Activated T-cell treated with anti-CD3 and anti-CD28 coated beads, Interleukin-2, amount 50 U/mL, for 72 hours (primary cell): ENCODE data around the gene ESPN. TPM values are rescaled to one million over a fixed set of nuclear protein-coding genes. Genes with fewer than 3 reads are reported as not detected.
A peak's percentile ranks its signal among the peaks of the same experiment; 100 is the strongest.

Experiments
- ATAC-seq, 2 donors: fragments of 150-1000 bp; cut with Tn5 transposase; replicated peaks in 1 of 2; 2 replicates each; pipeline ENCODE4 v1.10.0; 2021; ENCODE audit warnings: moderate library complexity in 2 of 2, mild to moderate bottlenecking in 1 of 2
- DNase-seq, 2 donors: peaks; one replicate each; pipeline ENCODE4 v3.0.0; 2021 to 2022; ENCODE audit warnings: mixed read lengths in 1 of 2
- H3K27ac Mint-ChIP-seq: one replicate; pipeline ENCODE4 v1.8.0; 2022; ENCODE audit warnings: mild to moderate bottlenecking, moderate library complexity, mixed read lengths
- H3K27me3 Mint-ChIP-seq: one replicate; pipeline ENCODE4 v1.8.0; 2022; ENCODE audit warnings: low read depth, mixed read lengths
- H3K36me3 Mint-ChIP-seq, 2 donors: one replicate each; pipeline ENCODE4 v1.8.0; 2022; ENCODE audit warnings: mixed read lengths in 2 of 2, mild to moderate bottlenecking in 1 of 2; ENCODE audit not compliant: insufficient read depth in 2 of 2
- H3K4me1 Mint-ChIP-seq: one replicate; pipeline ENCODE4 v1.8.0; 2022; ENCODE audit warnings: low read depth, mixed read lengths
- H3K4me3 Mint-ChIP-seq, 2 donors: one replicate each; pipeline ENCODE4 v1.8.0; 2022; ENCODE audit warnings: mild to moderate bottlenecking in 2 of 2, mixed read lengths in 2 of 2, moderate library complexity in 2 of 2
- H3K9me3 Mint-ChIP-seq, 2 donors: one replicate each; pipeline ENCODE4 v1.8.0; 2022; ENCODE audit warnings: mixed read lengths in 2 of 2
- total RNA-seq, 2 donors: library from RNA; stranded (reverse); gene quantifications; one replicate each; pipeline ENCODE4 v1.2.3, GENCODE V29; 2022

ESPN gene
- total RNA-seq: 1 to 10 TPM; 1.3 to 2.0 TPM

GRCh38 chr1:6424619-6425593 lies at the start of gene ESPN:
TSS of gene ESPN (plus strand) at chr1:6424776. CDS start at chr1:6424956, 180 bp downstream.
- DNase-seq (no peak), ATAC-seq (peak; percentile 46 to 47)
- H3K27ac Mint-ChIP-seq: no peak within 1 kb of the TSS
- H3K9me3 Mint-ChIP-seq: no peaks in the 10 kb centered on the region
- H3K4me3 Mint-ChIP-seq: peak within 1 kb of the TSS; percentile 79
- H3K4me1 Mint-ChIP-seq: peaks cover 8% of the 10 kb centered on the region
- no peaks in the 10 kb centered on the region for H3K36me3 Mint-ChIP-seq
- H3K27me3 Mint-ChIP-seq: peaks cover 31% of the 10 kb centered on the region

- no peak for DNase-seq
- no peaks in the 10 kb centered on the region for H3K27me3 Mint-ChIP-seq
These were observed 46.4 kb upstream of the ESPN start for GRCh38 chr1:6378096-6378746.

GRCh38 chr1:6380037-6380436 lies 44.5 kb upstream of the ESPN start:
- ATAC-seq (no peak), DNase-seq (no peak)
- Mint-ChIP-seq H3K4me1 (no peaks in the 10 kb centered on the region), H3K27me3 (no peaks in the 10 kb centered on the region), H3K9me3 (peaks cover 0 to 5% of the 10 kb centered on the region in 2 donors), H3K4me3 (no peak overlapping the region), H3K27ac (no peak overlapping the region), H3K36me3 (peaks cover 0 to 1% of the 10 kb centered on the region in 2 donors)

More at GRCh38 chr1:6378096-6378746, 46.4 kb upstream of the ESPN start:
- ATAC-seq: no peak
- H3K4me3 Mint-ChIP-seq: no peak overlapping the region
- no peak overlapping the region for H3K27ac Mint-ChIP-seq
- H3K36me3 Mint-ChIP-seq: peaks cover 0 to 1% of the 10 kb centered on the region in 2 donors
- H3K9me3 Mint-ChIP-seq: peaks cover 0 to 4% of the 10 kb centered on the region in 2 donors
- H3K4me1 Mint-ChIP-seq: no peaks in the 10 kb centered on the region

DNA sequence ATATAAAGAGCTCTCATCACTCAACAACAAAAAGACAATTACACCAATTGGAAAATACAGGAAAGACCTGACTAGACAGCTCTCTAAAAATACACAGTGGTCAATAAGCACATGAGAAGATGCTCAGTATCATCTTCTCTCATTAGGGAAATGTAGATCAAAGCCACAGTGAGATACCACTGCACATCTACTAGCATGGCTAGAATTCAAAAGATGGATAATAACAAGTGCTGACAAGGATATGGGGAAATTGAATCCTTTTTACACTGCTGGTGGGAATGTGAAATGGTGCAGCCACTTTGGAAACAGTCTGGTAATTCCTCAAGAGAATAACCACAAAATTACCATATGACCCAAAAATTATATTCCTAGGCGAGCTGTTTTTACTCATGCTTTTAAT lies 40.4 kb upstream of the ESPN start:
- DNase-seq (no peak), ATAC-seq (no peak)
- Mint-ChIP-seq H3K36me3 (peaks cover 0 to 1% of the 10 kb centered on the region in 2 donors), H3K4me3 (no peak overlapping the region), H3K27ac (no peak overlapping the region), H3K9me3 (peaks cover 0 to 5% of the 10 kb centered on the region in 2 donors), H3K27me3 (no peaks in the 10 kb centered on the region), H3K4me1 (no peaks in the 10 kb centered on the region)

- Mint-ChIP-seq H3K4me1 (peaks cover under 1% of the 10 kb centered on the region), H3K4me3 (no peak overlapping the region), H3K9me3 (peaks cover 0 to 3% of the 10 kb centered on the region in 2 donors), H3K27ac (no peak overlapping the region), H3K36me3 (peaks cover 0 to 1% of the 10 kb centered on the region in 2 donors), H3K27me3 (no peaks in the 10 kb centered on the region)
- DNase-seq (no peak), ATAC-seq (no peak)
These were observed 39.6 kb upstream of the ESPN start for GRCh38 chr1:6384962-6385361.

GRCh38 chr1:6385488-6386191 lies 38.9 kb upstream of the ESPN start:
- H3K4me1 Mint-ChIP-seq: peaks cover 5% of the 10 kb centered on the region
- no peaks in the 10 kb centered on the region for H3K27me3 Mint-ChIP-seq
- DNase-seq (no peak), ATAC-seq (no peak)
- no peaks in the 10 kb centered on the region for H3K36me3 Mint-ChIP-seq
- H3K9me3 Mint-ChIP-seq: peaks cover 0 to 2% of the 10 kb centered on the region in 2 donors
- no peak overlapping the region for H3K4me3 Mint-ChIP-seq
- no peak overlapping the region for H3K27ac Mint-ChIP-seq

DNA sequence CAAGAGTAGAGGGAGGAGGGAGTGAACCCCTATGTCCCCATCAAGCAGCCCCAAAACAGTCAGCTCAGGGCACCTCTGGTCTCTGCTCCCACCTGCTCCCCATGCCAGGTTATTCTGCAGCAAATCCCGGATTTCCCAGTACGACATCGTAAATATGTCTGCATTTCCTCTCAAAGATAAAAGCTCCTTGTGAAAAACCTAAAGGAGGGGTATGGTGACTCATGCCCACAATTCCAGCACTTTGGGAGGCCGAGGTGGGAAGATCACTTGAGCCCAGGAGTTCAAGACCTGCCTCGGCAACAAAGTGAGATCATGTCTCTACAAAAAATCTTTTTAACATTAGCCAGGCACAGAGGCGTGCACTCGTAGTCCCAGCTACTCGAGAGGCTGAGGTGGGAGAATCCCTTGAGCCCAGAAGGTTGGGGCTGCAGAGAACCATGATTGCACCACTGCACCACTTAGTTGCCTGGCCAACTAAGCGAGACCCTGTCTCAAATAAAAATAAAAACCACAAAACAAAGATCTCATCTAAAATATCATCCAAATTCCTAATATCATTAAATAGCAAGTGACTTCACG lies 38.1 kb upstream of the ESPN start:
- Mint-ChIP-seq H3K36me3 (no peaks in the 10 kb centered on the region), H3K27ac (no peak overlapping the region), H3K4me3 (no peak overlapping the region), H3K4me1 (peaks cover 9% of the 10 kb centered on the region), H3K27me3 (no peaks in the 10 kb centered on the region), H3K9me3 (peaks cover 0 to 2% of the 10 kb centered on the region in 2 donors)
- no peak for ATAC-seq
- no peak for DNase-seq

DNA sequence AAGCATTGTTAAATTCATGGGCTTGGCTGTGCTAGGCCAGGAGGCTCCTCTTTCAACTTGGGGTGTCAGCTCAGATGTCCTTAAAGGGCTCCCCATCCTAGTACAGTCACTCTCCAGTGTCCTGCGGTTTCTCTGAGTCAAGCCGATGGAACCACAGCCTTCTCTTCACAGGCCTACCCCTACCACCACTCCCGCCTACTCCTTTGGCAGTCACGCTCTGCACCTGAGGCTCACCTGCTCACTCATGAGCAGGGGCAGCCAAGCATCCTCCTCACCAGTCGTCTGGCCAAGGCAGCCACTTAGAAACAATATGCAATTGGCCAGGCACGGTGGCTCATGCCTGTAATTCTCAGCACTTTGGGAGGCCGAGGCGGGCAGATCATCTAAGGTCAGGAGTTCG lies 34.6 kb upstream of the ESPN start:
- H3K27ac Mint-ChIP-seq: no peak overlapping the region
- no peak for DNase-seq
- no peaks in the 10 kb centered on the region for H3K9me3 Mint-ChIP-seq

DNA sequence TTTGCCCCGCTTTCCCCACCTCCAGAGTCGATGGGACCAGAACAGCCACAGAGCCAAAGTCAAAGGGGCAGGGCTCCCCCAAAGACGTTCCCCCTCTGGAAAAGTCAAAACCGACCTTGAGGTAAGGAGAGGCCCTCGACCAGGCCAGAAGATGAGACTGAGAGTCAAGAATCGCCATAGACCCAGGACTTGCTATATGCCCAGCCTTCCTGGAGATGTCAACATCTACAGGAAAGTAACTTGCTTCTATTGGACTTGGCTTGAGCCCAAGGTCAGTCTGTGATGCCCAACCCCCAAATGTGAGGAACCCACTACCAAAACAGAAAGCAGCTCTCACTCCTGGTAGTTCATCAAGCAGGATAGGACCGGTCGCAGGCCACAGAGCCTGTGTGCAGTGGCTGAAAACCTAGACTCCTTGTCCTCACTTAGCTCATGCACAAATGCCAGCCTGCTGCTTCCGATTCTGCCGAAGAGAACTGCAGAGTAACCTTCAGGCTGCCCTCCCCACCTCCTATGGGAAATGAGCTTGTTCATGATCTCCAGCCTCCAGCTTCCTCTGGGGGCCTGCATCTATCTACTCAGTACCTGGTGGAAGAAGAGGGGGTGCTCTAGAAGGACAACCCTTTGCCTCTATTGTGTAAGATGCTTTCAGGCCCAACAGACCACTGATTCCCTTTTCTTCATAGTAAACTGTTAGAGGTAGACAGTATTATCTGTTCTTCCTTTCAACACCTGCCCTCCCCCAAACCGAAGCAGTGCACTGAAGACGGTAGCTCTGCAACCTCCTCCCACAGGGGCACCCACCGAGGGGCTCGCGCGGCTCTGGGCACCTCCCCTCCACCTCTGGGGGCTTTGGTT lies 32.4 kb upstream of the ESPN start:
- no peak overlapping the region for H3K27ac Mint-ChIP-seq
- DNase-seq (no peak), ATAC-seq (no peak)
- no peaks in the 10 kb centered on the region for H3K9me3 Mint-ChIP-seq
- H3K4me1 Mint-ChIP-seq: peaks cover 35% of the 10 kb centered on the region
- no peaks in the 10 kb centered on the region for H3K36me3 Mint-ChIP-seq
- no peaks in the 10 kb centered on the region for H3K27me3 Mint-ChIP-seq
- H3K4me3 Mint-ChIP-seq: peak overlapping the region; percentile 87 to 88

More for the DNA sequence above, 34.6 kb upstream of the ESPN start:
- Mint-ChIP-seq H3K36me3 (no peaks in the 10 kb centered on the region), H3K4me3 (no peak overlapping the region), H3K27me3 (no peaks in the 10 kb centered on the region), H3K4me1 (peaks cover 32% of the 10 kb centered on the region)
- no peak for ATAC-seq

DNA sequence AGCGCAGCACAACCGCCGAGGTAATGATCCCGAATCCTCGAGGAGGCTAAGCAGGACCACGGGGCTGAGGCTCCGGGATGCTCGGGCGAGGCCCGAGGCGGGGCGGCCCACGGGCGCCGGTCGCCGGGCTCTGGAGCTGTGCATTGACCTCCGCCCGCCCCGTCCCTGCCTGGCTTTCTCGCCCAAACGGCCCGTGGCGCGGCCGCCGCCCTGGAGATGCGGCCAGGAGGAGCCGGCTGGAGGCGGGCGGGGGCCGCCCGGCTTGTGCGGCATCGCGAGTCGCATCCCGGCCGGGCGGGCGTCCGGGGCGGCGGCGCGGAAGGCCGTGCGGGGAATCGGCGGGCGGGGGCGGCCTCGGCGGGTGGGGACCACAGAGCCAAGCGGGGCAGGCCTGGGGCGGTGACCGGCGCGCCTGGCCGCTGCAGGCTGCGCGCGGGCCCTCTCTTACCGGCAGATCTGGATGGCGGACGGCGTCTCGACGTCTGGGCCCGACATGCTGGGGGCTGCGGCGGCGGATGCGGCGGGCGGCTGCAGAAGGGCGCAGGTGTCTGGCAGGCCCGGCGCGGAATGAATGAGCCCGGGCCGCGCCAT lies 31.7 kb upstream of the ESPN start:
- H3K4me1 Mint-ChIP-seq: peaks cover 35% of the 10 kb centered on the region
- H3K27me3 Mint-ChIP-seq: no peaks in the 10 kb centered on the region
- no peaks in the 10 kb centered on the region for H3K9me3 Mint-ChIP-seq
- H3K36me3 Mint-ChIP-seq: no peaks in the 10 kb centered on the region
- no peak for ATAC-seq
- H3K27ac Mint-ChIP-seq: no peak overlapping the region
- no peak for DNase-seq
- peak overlapping the region; percentile 88 to 89 for H3K4me3 Mint-ChIP-seq

- Mint-ChIP-seq H3K36me3 (no peaks in the 10 kb centered on the region), H3K27me3 (no peaks in the 10 kb centered on the region), H3K9me3 (no peaks in the 10 kb centered on the region), H3K27ac (peak within 1 kb of the TSS; percentile 76), H3K4me3 (peak within 1 kb of the TSS; percentile 88 to 89), H3K4me1 (peaks cover 35% of the 10 kb centered on the region)
- ATAC-seq: peak; percentile 90 to 91
- DNase-seq: peak; percentile 94
These were observed 31.0 kb upstream of the ESPN start, which contains the start of gene ACOT7 for GRCh38 chr1:6393400-6394187. TSS of gene ACOT7 (minus strand) at chr1:6393767. CDS start at chr1:6393399, 368 bp downstream.
